ENCODE data around the gene KRT71. TPM values are rescaled to one million over a fixed set of nuclear protein-coding genes. Genes with fewer than 3 reads are reported as not detected.

The KRT71 gene
- total and polyA plus RNA-seq, 2 of the 8 experiments (the other 6 are each of a cell fraction or from before 2014, with no cell fraction given) = not detected

DNA sequence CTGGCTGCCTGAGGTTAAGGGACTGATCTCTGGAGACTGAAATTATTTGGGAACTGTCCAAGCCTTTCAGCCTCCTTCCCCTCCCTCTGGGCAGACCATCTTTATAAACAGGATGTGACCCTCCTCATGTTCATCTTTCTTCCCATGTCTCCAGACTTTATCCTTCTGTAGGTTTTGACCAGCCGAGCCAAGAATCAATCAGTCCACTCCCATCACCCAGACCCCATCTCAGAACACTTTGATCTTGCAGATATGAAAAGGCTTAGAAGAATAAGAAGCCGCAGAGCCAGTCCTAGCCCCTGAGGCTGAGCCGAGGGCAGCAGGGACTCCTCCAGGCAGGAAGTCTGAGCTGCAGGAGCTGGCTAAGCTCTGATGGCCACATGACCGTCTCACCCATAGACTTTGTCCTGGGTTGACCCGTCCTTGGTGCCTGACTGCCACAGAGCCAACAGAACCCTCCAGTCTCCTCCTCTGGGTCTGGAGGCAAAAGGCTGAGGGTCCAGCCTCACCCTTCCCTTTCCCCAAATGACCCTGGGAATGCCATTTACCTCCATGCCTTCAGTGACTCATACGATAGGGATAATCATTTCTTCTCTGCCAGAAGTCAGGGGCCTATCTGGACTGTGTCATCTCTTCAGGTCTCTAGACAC is 1.6 kb downstream of the KRT71 start:
- H2BK20ac ChIP-seq (ENCODE audit: low read length) = no peak overlapping the region
- no peak overlapping the region for H3K23ac ChIP-seq (ENCODE audit: insufficient read length)
- no peaks in the 10 kb centered on the region for H3K79me2 ChIP-seq (ENCODE audit: control insufficient read depth in 1 of 2, insufficient read depth in 2 of 2, low read length in 2 of 2)
- H2BK15ac ChIP-seq (ENCODE audit: low read length) = no peak overlapping the region
- no peaks in the 10 kb centered on the region for H3K23me2 ChIP-seq (ENCODE audit: low read depth, low read length)
- no peak overlapping the region for H4K91ac ChIP-seq (replicated peaks; ENCODE audit: insufficient read length, low read length)
- no peak overlapping the region for H3K4ac ChIP-seq (replicated peaks; ENCODE audit: insufficient read length, low read depth, low read length)
- no peak for FAIRE-seq
- no peak for DNase-seq (ENCODE audit: low read depth in 1 of 2, low spot score in 2 of 2)
- H3K14ac ChIP-seq (ENCODE audit: insufficient read length) = no peak overlapping the region
- no peak overlapping the region for H2BK12ac ChIP-seq (ENCODE audit: low read depth, low read length)
- POLR2A ChIA-PET (ENCODE audit: partially characterized antibody) = no interaction called here
- no peaks in the 10 kb centered on the region for H3K79me1 ChIP-seq (ENCODE audit: low read depth, low read length)
- no peak overlapping the region for H3K4me3 ChIP-seq (ENCODE audit: extremely low read depth in 1 of 4, insufficient read depth in 2 of 4, low read depth in 3 of 4, low read length in 4 of 4)
- H3K4me1 ChIP-seq (replicated peaks in 1 of 4; ENCODE audit: control insufficient read depth in 3 of 4, insufficient read depth in 4 of 4, low read length in 3 of 4) = no peaks in the 10 kb centered on the region
- H4K8ac ChIP-seq (ENCODE audit: extremely low read depth, insufficient read depth, low read length) = no peak overlapping the region
- H2BK120ac ChIP-seq (replicated peaks; ENCODE audit: low read depth, low read length) = no peak overlapping the region
- H3K56ac ChIP-seq (replicated peaks; ENCODE audit: insufficient read length, low read depth, low read length) = no peak overlapping the region
- H3K18ac ChIP-seq (ENCODE audit: extremely low read depth, low read length) = no peak overlapping the region
- H3K4me2 ChIP-seq (ENCODE audit: insufficient read depth in 1 of 2, low read depth in 2 of 2, low read length in 2 of 2) = no peak overlapping the region
- no peak overlapping the region for H2BK5ac ChIP-seq (ENCODE audit: low read depth, low read length)
- no peaks in the 10 kb centered on the region for H3K27me3 ChIP-seq (replicated peaks in 1 of 4; ENCODE audit: control insufficient read depth in 3 of 4, extremely low read depth in 1 of 4, insufficient read depth in 3 of 4, low read length in 3 of 4)
- H4K20me1 ChIP-seq (replicated peaks in 1 of 2; ENCODE audit: control insufficient read depth in 1 of 2, insufficient read depth in 2 of 2, low read length in 2 of 2) = no peaks in the 10 kb centered on the region
- CTCF ChIA-PET (ENCODE audit: partially characterized antibody) = interaction anchor here (0.9 to 2.7 kb wide), 7 partner anchors 10 to 429 kb away, joined by 3 to 16 read pairs (median 5); no protein-coding TSS in a partner anchor
- no peak overlapping the region for H3K27ac ChIP-seq (ENCODE audit: low read depth, low read length)
- WGBS, 2 experiments (ENCODE audit: extremely low coverage in 1 of 2, insufficient coverage in 1 of 2, insufficient read length in 1 of 2, insufficient replicate concordance in 2 of 2, low coverage in 1 of 2, low lambda C conversion rate in 2 of 2, missing lambda C conversion rate in 1 of 2) = 98% methylated on average over 6 of the region's 6 CpGs; no CpG with 5 or more reads in 1 of the 2 experiments
- H2AFZ ChIP-seq (ENCODE audit: low read length) = no peak overlapping the region
- no peaks in the 10 kb centered on the region for H3K9me3 ChIP-seq (ENCODE audit: insufficient read depth in 2 of 2, low read depth in 1 of 2, low read length in 1 of 2)
- TF ChIP-seq BACH1 (IDR thresholded peaks at IDR 0.05; ENCODE audit: low read length) (no peak), TEAD4 (IDR thresholded peaks at IDR 0.05; ENCODE audit: low read depth, low read length) (no peak), KDM5A (IDR thresholded peaks at IDR 0.05; ENCODE audit: low read length) (no peak), POLR2AphosphoS5 (IDR thresholded peaks at IDR 0.05; ENCODE audit: low read depth, low read length) (no peak), SUZ12 (IDR thresholded peaks at IDR 0.05; ENCODE audit: low read length) (no peak), CBX5 (IDR thresholded peaks at IDR 0.05; ENCODE audit: low read depth, low read length) (no peak), RNF2 (IDR thresholded peaks at IDR 0.05; ENCODE audit: borderline replicate concordance, low read depth, low read length, missing control alignments, poor library complexity, severe bottlenecking) (no peak), TAF1 (IDR thresholded peaks at IDR 0.05; ENCODE audit: low read depth, low read length) (no peak), MAX (IDR thresholded peaks at IDR 0.05) (no peak), GTF2F1 (IDR thresholded peaks at IDR 0.05; ENCODE audit: borderline replicate concordance, low read depth, low read length) (no peak), SP4 (IDR thresholded peaks at IDR 0.05; ENCODE audit: low read length) (no peak), NRF1 (IDR thresholded peaks at IDR 0.05; ENCODE audit: low read depth, low read length) (no peak)
- H4K5ac ChIP-seq (ENCODE audit: insufficient read length, low read depth, low read length) = no peak overlapping the region
- no peaks in the 10 kb centered on the region for H3K36me3 ChIP-seq (ENCODE audit: control insufficient read depth in 2 of 4, insufficient read depth in 4 of 4, low read length in 3 of 4)
- H2AK5ac ChIP-seq (ENCODE audit: low read depth, low read length) = no peak overlapping the region
- no peak overlapping the region for H3K9ac ChIP-seq (replicated peaks in 1 of 4; ENCODE audit: extremely low read depth in 1 of 4, low read depth in 3 of 4, low read length in 3 of 4)

Data from H1 (cell line).